ENCODE measurements around the gene KCNMB1. TPM values are rescaled to one million over a fixed set of nuclear protein-coding genes. Genes with fewer than 3 reads are reported as not detected.

The KCNMB1 gene
- polyA plus RNA-seq, 1 experiment: 0.04 TPM

GRCh38 chr5:170337045-170337733 lies 52.0 kb downstream of the KCNMB1 start:
- Histone ChIP-seq H3K27me3 (ENCODE audit: control insufficient read depth, insufficient read depth, low read length) (no peaks in the 10 kb centered on the region), H3K36me3 (ENCODE audit: control insufficient read depth, insufficient read depth, low read length) (no peaks in the 10 kb centered on the region), H3K4me3 (ENCODE audit: low read depth, low read length) (no peak overlapping the region)
- no peak for TF ChIP-seq CTCF (IDR thresholded peaks at IDR 0.05; ENCODE audit: insufficient read depth, low read depth, low read length)
- ChIA-PET CTCF (interaction anchor here (0.6 kb wide), 1 partner anchor 341 kb away, joined by 3 read pairs; no protein-coding TSS in a partner anchor), POLR2A (no interaction called here)
- DNase-seq (ENCODE audit: low read depth): no peak

GRCh38 chr5:170336065-170336464 lies 53.1 kb downstream of the KCNMB1 start:
- ChIA-PET POLR2A (no interaction called here), CTCF (no interaction called here)
- Histone ChIP-seq H3K36me3 (ENCODE audit: control insufficient read depth, insufficient read depth, low read length) (no peaks in the 10 kb centered on the region), H3K4me3 (ENCODE audit: low read depth, low read length) (no peak overlapping the region), H3K27me3 (ENCODE audit: control insufficient read depth, insufficient read depth, low read length) (no peaks in the 10 kb centered on the region)
- TF ChIP-seq CTCF (IDR thresholded peaks at IDR 0.05; ENCODE audit: insufficient read depth, low read depth, low read length): no peak
- DNase-seq (ENCODE audit: low read depth): no peak

GRCh38 chr5:170334626-170335025 lies 54.5 kb downstream of the KCNMB1 start:
- DNase-seq (ENCODE audit: low read depth): no peak
- no peak for TF ChIP-seq CTCF (IDR thresholded peaks at IDR 0.05; ENCODE audit: insufficient read depth, low read depth, low read length)
- H3K4me3 ChIP-seq (ENCODE audit: low read depth, low read length): no peak overlapping the region
- no peaks in the 10 kb centered on the region for H3K27me3 ChIP-seq (ENCODE audit: control insufficient read depth, insufficient read depth, low read length)
- POLR2A ChIA-PET: no interaction called here
- no peaks in the 10 kb centered on the region for H3K36me3 ChIP-seq (ENCODE audit: control insufficient read depth, insufficient read depth, low read length)
- CTCF ChIA-PET: no interaction called here

GRCh38 chr5:170333161-170333910 lies 55.8 kb downstream of the KCNMB1 start:
- Histone ChIP-seq H3K36me3 (ENCODE audit: control insufficient read depth, insufficient read depth, low read length) (no peaks in the 10 kb centered on the region), H3K4me3 (ENCODE audit: low read depth, low read length) (no peak overlapping the region), H3K27me3 (ENCODE audit: control insufficient read depth, insufficient read depth, low read length) (no peaks in the 10 kb centered on the region)
- POLR2A ChIA-PET: no interaction called here
- TF ChIP-seq CTCF (IDR thresholded peaks at IDR 0.05; ENCODE audit: insufficient read depth, low read depth, low read length): no peak
- CTCF ChIA-PET: no interaction called here
- no peak for DNase-seq (ENCODE audit: low read depth)

- Histone ChIP-seq H3K4me3 (ENCODE audit: low read depth, low read length) (no peak overlapping the region), H3K27me3 (ENCODE audit: control insufficient read depth, insufficient read depth, low read length) (no peaks in the 10 kb centered on the region), H3K36me3 (ENCODE audit: control insufficient read depth, insufficient read depth, low read length) (no peaks in the 10 kb centered on the region)
- no peak for DNase-seq (ENCODE audit: low read depth)
- CTCF ChIA-PET: no interaction called here
- no peak for TF ChIP-seq CTCF (IDR thresholded peaks at IDR 0.05; ENCODE audit: insufficient read depth, low read depth, low read length)
- POLR2A ChIA-PET: no interaction called here
Observed at GRCh38 chr5:170332058-170332457, 57.1 kb downstream of the KCNMB1 start.

Data from BJ (cell line).